ENCODE results near the gene FAM169A. TPM values are rescaled to one million over a fixed set of nuclear protein-coding genes. Genes with fewer than 3 reads are reported as not detected.

FAM169A gene
- total RNA-seq, 2 donors from 2014 or later, result 49.8 to 50.5 TPM

DNA sequence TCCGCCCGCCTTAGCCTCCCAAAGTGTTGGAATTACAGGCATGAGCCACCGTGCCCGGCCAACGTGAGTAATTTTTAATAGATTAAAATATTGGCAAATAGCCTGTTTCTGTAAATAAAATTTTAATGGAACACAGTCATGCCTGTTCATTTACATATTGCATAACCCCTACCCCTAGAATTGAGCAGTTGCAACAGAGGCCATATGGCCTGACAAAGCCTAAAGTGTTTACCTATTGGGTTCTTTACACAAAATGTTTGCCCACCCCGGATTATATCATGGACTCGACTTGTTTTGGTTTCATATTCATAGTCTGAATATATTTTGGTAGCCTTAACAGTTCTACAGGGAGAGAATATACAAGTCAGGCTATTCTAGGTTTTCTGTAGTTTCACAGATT, 93.8 kb downstream of the FAM169A start:
- DNase-seq, result no peak
- Histone ChIP-seq H3K36me3 (ENCODE audit: control insufficient read depth, insufficient read depth, low read length) (peaks cover 75% of the 10 kb centered on the region), H3K9ac (ENCODE audit: extremely low read depth, low read length, poor library complexity, severe bottlenecking) (no peak overlapping the region), H3K4me1 (ENCODE audit: control insufficient read depth, insufficient read depth, low read length) (peaks cover 2% of the 10 kb centered on the region), H3K27ac (ENCODE audit: low read depth, low read length) (no peak overlapping the region), H3K27me3 (ENCODE audit: control insufficient read depth, insufficient read depth, low read length, poor library complexity, severe bottlenecking) (no peaks in the 10 kb centered on the region), H3K9me3 (ENCODE audit: control insufficient read depth, low read length) (no peaks in the 10 kb centered on the region), H3K4me3 (ENCODE audit: low read length) (no peak overlapping the region)
- no peaks in the 10 kb centered on the region for H3K27me3 Mint-ChIP-seq (ENCODE audit: insufficient read depth)
- peak overlapping the region; percentile 61 for H3K27ac Mint-ChIP-seq
- H3K9me3 Mint-ChIP-seq, result no peaks in the 10 kb centered on the region
- TF ChIP-seq, protein P1, sequence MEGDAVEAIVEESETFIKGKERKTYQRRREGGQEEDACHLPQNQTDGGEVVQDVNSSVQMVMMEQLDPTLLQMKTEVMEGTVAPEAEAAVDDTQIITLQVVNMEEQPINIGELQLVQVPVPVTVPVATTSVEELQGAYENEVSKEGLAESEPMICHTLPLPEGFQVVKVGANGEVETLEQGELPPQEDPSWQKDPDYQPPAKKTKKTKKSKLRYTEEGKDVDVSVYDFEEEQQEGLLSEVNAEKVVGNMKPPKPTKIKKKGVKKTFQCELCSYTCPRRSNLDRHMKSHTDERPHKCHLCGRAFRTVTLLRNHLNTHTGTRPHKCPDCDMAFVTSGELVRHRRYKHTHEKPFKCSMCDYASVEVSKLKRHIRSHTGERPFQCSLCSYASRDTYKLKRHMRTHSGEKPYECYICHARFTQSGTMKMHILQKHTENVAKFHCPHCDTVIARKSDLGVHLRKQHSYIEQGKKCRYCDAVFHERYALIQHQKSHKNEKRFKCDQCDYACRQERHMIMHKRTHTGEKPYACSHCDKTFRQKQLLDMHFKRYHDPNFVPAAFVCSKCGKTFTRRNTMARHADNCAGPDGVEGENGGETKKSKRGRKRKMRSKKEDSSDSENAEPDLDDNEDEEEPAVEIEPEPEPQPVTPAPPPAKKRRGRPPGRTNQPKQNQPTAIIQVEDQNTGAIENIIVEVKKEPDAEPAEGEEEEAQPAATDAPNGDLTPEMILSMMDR (conservative IDR thresholded peaks at IDR 0.05), result no peak
- WGBS, 2 experiments (ENCODE audit: insufficient coverage in 1 of 2, insufficient read length in 1 of 2), result 94 to 98% methylated on average over 2 to 7 of the region's 7 CpGs
- H3K4me1 Mint-ChIP-seq, result peaks cover 5% of the 10 kb centered on the region
- peaks cover 56% of the 10 kb centered on the region for H3K36me3 Mint-ChIP-seq (ENCODE audit: low read depth)
- H3K4me3 Mint-ChIP-seq, result no peak overlapping the region

DNA sequence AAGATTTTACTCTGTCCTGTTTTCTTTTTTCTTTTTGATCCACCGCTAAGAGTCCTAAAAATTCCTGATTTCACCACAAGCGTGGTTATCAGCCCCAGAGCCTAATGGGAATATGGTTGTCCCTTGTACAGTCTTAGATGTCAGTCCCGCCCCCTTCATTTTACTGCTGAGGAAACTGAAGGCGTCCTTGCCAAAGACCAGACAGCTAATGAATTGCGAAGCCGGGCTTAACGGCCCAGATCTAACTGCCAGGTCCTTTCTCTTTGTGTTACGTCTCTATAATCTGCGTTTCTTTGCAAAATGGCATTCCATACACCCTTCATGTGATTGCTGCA, 98.6 kb downstream of the FAM169A start:
- WGBS, 2 experiments (ENCODE audit: insufficient coverage in 1 of 2, insufficient read length in 1 of 2), result 0 to 3% methylated on average over 7 to 9 of the region's 9 CpGs
- Histone ChIP-seq H3K4me1 (ENCODE audit: control insufficient read depth, insufficient read depth, low read length) (peaks cover 3% of the 10 kb centered on the region), H3K27me3 (ENCODE audit: control insufficient read depth, insufficient read depth, low read length, poor library complexity, severe bottlenecking) (no peaks in the 10 kb centered on the region), H3K27ac (ENCODE audit: low read depth, low read length) (no peak overlapping the region), H3K4me3 (ENCODE audit: low read length) (peak overlapping the region; percentile 98), H3K9ac (ENCODE audit: extremely low read depth, low read length, poor library complexity, severe bottlenecking) (peak overlapping the region; percentile 87), H3K36me3 (ENCODE audit: control insufficient read depth, insufficient read depth, low read length) (peaks cover 40% of the 10 kb centered on the region), H3K9me3 (ENCODE audit: control insufficient read depth, low read length) (no peaks in the 10 kb centered on the region)
- H3K4me1 Mint-ChIP-seq, result peaks cover 16% of the 10 kb centered on the region
- DNase-seq, result peak; percentile 55
- TF ChIP-seq, protein P1 (conservative IDR thresholded peaks at IDR 0.05), result no peak
- peaks cover 41% of the 10 kb centered on the region for H3K36me3 Mint-ChIP-seq (ENCODE audit: low read depth)
- no peaks in the 10 kb centered on the region for H3K27me3 Mint-ChIP-seq (ENCODE audit: insufficient read depth)
- peak overlapping the region; percentile 98 for H3K4me3 Mint-ChIP-seq
- H3K9me3 Mint-ChIP-seq, result no peaks in the 10 kb centered on the region
- H3K27ac Mint-ChIP-seq, result peak overlapping the region; percentile 97

DNA sequence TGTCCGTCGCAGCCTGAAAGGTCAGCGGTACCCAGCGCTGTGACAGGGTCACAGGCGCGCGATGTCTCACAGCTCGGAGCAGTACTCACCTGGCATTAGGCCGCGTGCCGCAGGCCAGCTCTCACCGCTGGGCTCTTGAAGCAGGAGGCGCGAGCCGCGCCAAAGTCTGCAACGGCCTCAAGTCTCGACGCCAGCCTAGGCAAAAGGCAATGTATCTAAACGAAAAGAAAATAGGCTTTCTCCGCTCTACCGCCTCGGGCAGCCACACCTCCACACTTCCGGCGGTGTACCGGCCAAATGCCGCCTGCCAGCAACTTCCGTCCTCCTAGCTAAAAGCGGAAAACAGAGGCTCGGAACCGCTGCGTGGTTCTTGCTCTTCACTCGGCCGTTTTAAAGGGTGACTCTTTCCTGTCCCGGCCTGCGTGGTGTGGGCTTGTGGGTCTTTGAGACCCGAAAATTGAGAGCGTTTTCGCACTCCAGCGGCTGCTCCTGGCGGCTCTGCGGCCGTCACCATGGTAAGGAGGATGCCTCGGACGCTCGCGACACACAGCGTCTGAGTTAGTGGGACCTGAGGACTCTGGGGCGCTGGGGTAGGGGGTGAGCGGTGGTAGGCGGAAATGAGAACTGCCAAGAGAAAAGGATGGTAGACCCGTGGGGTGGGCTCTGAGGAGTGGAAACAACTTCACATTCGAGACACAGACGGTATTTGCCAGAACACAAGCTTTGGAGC, 99.2 kb downstream of the FAM169A start, which contains the start of the genes GFM2 and NSA2:
Gene GFM2 (minus strand): TSS at position 269 of the 730 bp plus-strand sequence. CDS start 3,375 bp downstream, outside the sequence.
Gene NSA2 (plus strand): TSS at position 401 of the 730 bp plus-strand sequence. CDS start 112 bp downstream, at position 513.
- Mint-ChIP-seq H3K4me3 (peak within 1 kb of the TSS; percentile 98), H3K4me1 (peaks cover 20% of the 10 kb centered on the region), H3K27me3 (ENCODE audit: insufficient read depth) (no peaks in the 10 kb centered on the region), H3K36me3 (ENCODE audit: low read depth) (peaks cover 35% of the 10 kb centered on the region), H3K27ac (peak within 1 kb of the TSS; percentile 97), H3K9me3 (no peaks in the 10 kb centered on the region)
- WGBS, 2 experiments (ENCODE audit: insufficient coverage in 1 of 2, insufficient read length in 1 of 2), result 0 to 1% methylated on average over 20 to 54 of the region's 54 CpGs
- Histone ChIP-seq H3K4me1 (ENCODE audit: control insufficient read depth, insufficient read depth, low read length) (peaks cover 8% of the 10 kb centered on the region), H3K36me3 (ENCODE audit: control insufficient read depth, insufficient read depth, low read length) (peaks cover 41% of the 10 kb centered on the region), H3K4me3 (ENCODE audit: low read length) (peak within 1 kb of the TSS; percentile 98), H3K27me3 (ENCODE audit: control insufficient read depth, insufficient read depth, low read length, poor library complexity, severe bottlenecking) (no peaks in the 10 kb centered on the region), H3K9me3 (ENCODE audit: control insufficient read depth, low read length) (no peaks in the 10 kb centered on the region), H3K9ac (ENCODE audit: extremely low read depth, low read length, poor library complexity, severe bottlenecking) (peak within 1 kb of the TSS; percentile 87), H3K27ac (ENCODE audit: low read depth, low read length) (peak within 1 kb of the TSS; percentile 72)
- TF ChIP-seq, protein P1 (conservative IDR thresholded peaks at IDR 0.05), result no peak
- peak; percentile 98 for DNase-seq

Measured in endodermal cell (in vitro differentiated cells).